ENCODE measurements around the gene ART3. TPM values are rescaled to one million over a fixed set of nuclear protein-coding genes. Genes with fewer than 3 reads are reported as not detected.

The ART3 gene
- total RNA-seq, 1 experiment from 2014 or later: not detected

- H3K4me3 ChIP-seq (ENCODE audit: low read depth, low read length): no peak overlapping the region
- BruUV-seq (replicated peaks): no TSS peak
- Mint-ChIP-seq H3K4me3 (ENCODE audit: unreplicated experiment) (no peak overlapping the region), H3K36me3 (ENCODE audit: insufficient read depth, unreplicated experiment) (peaks cover 16% of the 10 kb centered on the region), H3K27me3 (ENCODE audit: insufficient read depth, unreplicated experiment) (no peaks in the 10 kb centered on the region), H3K9me3 (ENCODE audit: unreplicated experiment) (peaks cover 14% of the 10 kb centered on the region), H3K4me1 (ENCODE audit: low read depth, unreplicated experiment) (peaks cover 6% of the 10 kb centered on the region), H3K27ac (ENCODE audit: unreplicated experiment) (no peak overlapping the region)
- H3K27me3 ChIP-seq (replicated peaks; ENCODE audit: control insufficient read depth, insufficient read depth, low read length): no peaks in the 10 kb centered on the region
- DNase-seq: no peak
- H3K4me1 ChIP-seq: 0 out of 2 replicates have a peak, but pooled peaks cover 6% of the 10 kb centered on the region
- TF ChIP-seq CTCF (IDR thresholded peaks at IDR 0.05; ENCODE audit: insufficient read depth in 1 of 2, low read depth in 1 of 2, low read length in 1 of 2, severe bottlenecking in 1 of 2, unreplicated experiment in 1 of 2): no peak
- no peaks in the 10 kb centered on the region for H3K9me3 ChIP-seq
- H3K36me3 ChIP-seq (ENCODE audit: control insufficient read depth, insufficient read depth, low read length): no peaks in the 10 kb centered on the region
- ChIA-PET CTCF (interaction anchor here (0.6 kb wide), 1 partner anchor 20 kb away, joined by 3 read pairs; no protein-coding TSS in a partner anchor), POLR2A (no interaction called here)
- intact Hi-C loops (cut with micrococcal nuclease; ENCODE audit: unreplicated experiment): no loop called here
Measured at GRCh38 chr4:76153356-76153755, 78.8 kb downstream of the ART3 start.

- no peaks in the 10 kb centered on the region for H3K27me3 Mint-ChIP-seq (ENCODE audit: insufficient read depth, unreplicated experiment)
- H3K4me3 Mint-ChIP-seq (ENCODE audit: unreplicated experiment): no peak overlapping the region
- H3K27ac Mint-ChIP-seq (ENCODE audit: unreplicated experiment): no peak overlapping the region
- H3K4me1 Mint-ChIP-seq (ENCODE audit: low read depth, unreplicated experiment): no peaks in the 10 kb centered on the region
- no peak for TF ChIP-seq CTCF (IDR thresholded peaks at IDR 0.05; ENCODE audit: insufficient read depth in 1 of 2, low read depth in 1 of 2, low read length in 1 of 2, severe bottlenecking in 1 of 2, unreplicated experiment in 1 of 2)
- ChIA-PET POLR2A (no interaction called here), CTCF (no interaction called here)
- BruUV-seq (replicated peaks): no TSS peak
- H3K9me3 Mint-ChIP-seq (ENCODE audit: unreplicated experiment): peaks cover 14% of the 10 kb centered on the region
- H3K4me1 ChIP-seq: no peaks in the 10 kb centered on the region
- intact Hi-C loops (cut with micrococcal nuclease; ENCODE audit: unreplicated experiment): no loop called here
- H3K27me3 ChIP-seq (replicated peaks; ENCODE audit: control insufficient read depth, insufficient read depth, low read length): no peaks in the 10 kb centered on the region
- H3K36me3 Mint-ChIP-seq (ENCODE audit: insufficient read depth, unreplicated experiment): peaks cover 32% of the 10 kb centered on the region
- no peaks in the 10 kb centered on the region for H3K36me3 ChIP-seq (ENCODE audit: control insufficient read depth, insufficient read depth, low read length)
- no peaks in the 10 kb centered on the region for H3K9me3 ChIP-seq
- no peak overlapping the region for H3K4me3 ChIP-seq (ENCODE audit: low read depth, low read length)
- DNase-seq: no peak
Measured at GRCh38 chr4:76155979-76156378, 81.5 kb downstream of the ART3 start.

DNA sequence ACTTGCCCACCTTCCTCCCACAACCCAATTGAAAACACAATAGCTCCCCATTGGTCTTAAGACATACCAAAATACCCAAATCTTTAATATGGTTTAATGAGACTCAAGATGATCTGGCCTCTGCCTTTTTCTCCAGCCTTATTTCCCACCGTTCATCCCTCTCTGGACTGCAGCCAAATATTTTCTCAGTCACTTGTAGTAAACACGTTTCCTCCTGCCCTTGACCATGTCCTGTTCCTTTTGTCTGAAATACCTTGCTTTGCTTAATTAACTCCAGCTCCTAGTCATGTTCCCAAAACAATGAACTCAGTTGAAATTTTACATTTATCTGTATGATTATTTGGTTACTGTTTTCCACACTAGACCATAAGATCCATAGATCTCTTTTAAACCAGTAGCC, 82.1 kb downstream of the ART3 start:
- no peaks in the 10 kb centered on the region for H3K4me1 ChIP-seq
- H3K27ac Mint-ChIP-seq (ENCODE audit: unreplicated experiment): no peak overlapping the region
- DNase-seq: no peak
- H3K36me3 Mint-ChIP-seq (ENCODE audit: insufficient read depth, unreplicated experiment): peaks cover 38% of the 10 kb centered on the region
- no peak overlapping the region for H3K4me3 Mint-ChIP-seq (ENCODE audit: unreplicated experiment)
- H3K27me3 Mint-ChIP-seq (ENCODE audit: insufficient read depth, unreplicated experiment): no peaks in the 10 kb centered on the region
- no peaks in the 10 kb centered on the region for H3K36me3 ChIP-seq (ENCODE audit: control insufficient read depth, insufficient read depth, low read length)
- BruUV-seq (replicated peaks): no TSS peak
- no peak for TF ChIP-seq CTCF (IDR thresholded peaks at IDR 0.05; ENCODE audit: insufficient read depth in 1 of 2, low read depth in 1 of 2, low read length in 1 of 2, severe bottlenecking in 1 of 2, unreplicated experiment in 1 of 2)
- H3K4me3 ChIP-seq (ENCODE audit: low read depth, low read length): no peak overlapping the region
- no peaks in the 10 kb centered on the region for H3K27me3 ChIP-seq (replicated peaks; ENCODE audit: control insufficient read depth, insufficient read depth, low read length)
- no peaks in the 10 kb centered on the region for H3K9me3 ChIP-seq
- POLR2A ChIA-PET: no interaction called here
- H3K4me1 Mint-ChIP-seq (ENCODE audit: low read depth, unreplicated experiment): no peaks in the 10 kb centered on the region
- intact Hi-C loops (cut with micrococcal nuclease; ENCODE audit: unreplicated experiment): no loop called here
- H3K9me3 Mint-ChIP-seq (ENCODE audit: unreplicated experiment): peaks cover 14% of the 10 kb centered on the region
- CTCF ChIA-PET: no interaction called here

All from Caco-2 (cell line).